T-helper 2 cell treated with Interferon-gamma antibody and Interleukin-4, amounts not matched to agents 5 μg/mL and 100 μg/mL, for 36 hours (primary cell): ENCODE data around the gene NTN4.

ENCODE experiments used
- DNase-seq: peaks from one replicate; pipeline ENCODE4 v3.0.0; 2021; ENCODE audit warnings: low spot score
- H3K27ac Mint-ChIP-seq: one replicate; pipeline ENCODE4 v1.8.0; 2021; ENCODE audit warnings: mild to moderate bottlenecking, mixed read lengths
- H3K27me3 Mint-ChIP-seq: one replicate; pipeline ENCODE4 v1.8.0; 2021; ENCODE audit warnings: low read depth, mixed read lengths
- H3K36me3 Mint-ChIP-seq: one replicate; pipeline ENCODE4 v1.8.0; 2021; ENCODE audit warnings: low read depth, mixed read lengths
- H3K4me1 Mint-ChIP-seq: one replicate; pipeline ENCODE4 v1.8.0; 2021; ENCODE audit warnings: low read depth, mixed read lengths
- H3K4me3 Mint-ChIP-seq: one replicate; pipeline ENCODE4 v1.8.0; 2022; ENCODE audit warnings: mild to moderate bottlenecking, moderate library complexity, mixed read lengths
- H3K9me3 Mint-ChIP-seq: one replicate; pipeline ENCODE4 v1.8.0; 2021; ENCODE audit warnings: mixed read lengths

NTN4 gene

GRCh38 chr12:95809000-95809680, 18.6 kb upstream of the NTN4 start:
- Mint-ChIP-seq H3K27me3 (peaks cover 36% of the 10 kb centered on the region), H3K4me3 (no peak overlapping the region), H3K36me3 (no peaks in the 10 kb centered on the region), H3K9me3 (no peaks in the 10 kb centered on the region), H3K27ac (no peak overlapping the region), H3K4me1 (no peaks in the 10 kb centered on the region)
- no peak for DNase-seq

GRCh38 chr12:95808146-95808545, 17.6 kb upstream of the NTN4 start:
- Mint-ChIP-seq H3K4me1 (no peaks in the 10 kb centered on the region), H3K27ac (no peak overlapping the region), H3K4me3 (no peak overlapping the region), H3K9me3 (no peaks in the 10 kb centered on the region), H3K36me3 (no peaks in the 10 kb centered on the region), H3K27me3 (peaks cover 39% of the 10 kb centered on the region)
- DNase-seq: no peak

GRCh38 chr12:95805864-95806671, 15.5 kb upstream of the NTN4 start:
- H3K27me3 Mint-ChIP-seq: peaks cover 33% of the 10 kb centered on the region
- H3K36me3 Mint-ChIP-seq: no peaks in the 10 kb centered on the region
- no peaks in the 10 kb centered on the region for H3K4me1 Mint-ChIP-seq
- H3K9me3 Mint-ChIP-seq: no peaks in the 10 kb centered on the region
- no peak overlapping the region for H3K27ac Mint-ChIP-seq
- no peak overlapping the region for H3K4me3 Mint-ChIP-seq
- DNase-seq: no peak

- Mint-ChIP-seq H3K4me1 (no peaks in the 10 kb centered on the region), H3K27me3 (peaks cover 23% of the 10 kb centered on the region), H3K27ac (no peak overlapping the region), H3K36me3 (no peaks in the 10 kb centered on the region), H3K9me3 (no peaks in the 10 kb centered on the region), H3K4me3 (no peak overlapping the region)
- DNase-seq: no peak
Measured at GRCh38 chr12:95804291-95804690, 13.7 kb upstream of the NTN4 start.

GRCh38 chr12:95803817-95804216, 13.3 kb upstream of the NTN4 start:
- no peaks in the 10 kb centered on the region for H3K36me3 Mint-ChIP-seq
- no peak overlapping the region for H3K4me3 Mint-ChIP-seq
- no peak overlapping the region for H3K27ac Mint-ChIP-seq
- no peaks in the 10 kb centered on the region for H3K9me3 Mint-ChIP-seq
- DNase-seq: no peak
- peaks cover 21% of the 10 kb centered on the region for H3K27me3 Mint-ChIP-seq
- H3K4me1 Mint-ChIP-seq: no peaks in the 10 kb centered on the region

GRCh38 chr12:95802482-95803270, 12.1 kb upstream of the NTN4 start:
- no peak for DNase-seq
- H3K9me3 Mint-ChIP-seq: no peaks in the 10 kb centered on the region
- H3K27ac Mint-ChIP-seq: no peak overlapping the region

GRCh38 chr12:95796982-95797289, 6.4 kb upstream of the NTN4 start:
- no peaks in the 10 kb centered on the region for H3K36me3 Mint-ChIP-seq
- H3K27me3 Mint-ChIP-seq: peaks cover 37% of the 10 kb centered on the region
- H3K4me3 Mint-ChIP-seq: no peak overlapping the region
- no peaks in the 10 kb centered on the region for H3K9me3 Mint-ChIP-seq
- DNase-seq: no peak
- no peak overlapping the region for H3K27ac Mint-ChIP-seq
- H3K4me1 Mint-ChIP-seq: no peaks in the 10 kb centered on the region

More at GRCh38 chr12:95802482-95803270, 12.1 kb upstream of the NTN4 start:
- peaks cover 16% of the 10 kb centered on the region for H3K27me3 Mint-ChIP-seq
- H3K4me1 Mint-ChIP-seq: no peaks in the 10 kb centered on the region
- no peak overlapping the region for H3K4me3 Mint-ChIP-seq
- H3K36me3 Mint-ChIP-seq: no peaks in the 10 kb centered on the region

GRCh38 chr12:95796225-95796981, 5.8 kb upstream of the NTN4 start:
- no peaks in the 10 kb centered on the region for H3K9me3 Mint-ChIP-seq
- no peak overlapping the region for H3K27ac Mint-ChIP-seq
- H3K4me1 Mint-ChIP-seq: no peaks in the 10 kb centered on the region
- no peak overlapping the region for H3K4me3 Mint-ChIP-seq
- no peaks in the 10 kb centered on the region for H3K36me3 Mint-ChIP-seq
- DNase-seq: no peak
- H3K27me3 Mint-ChIP-seq: peaks cover 42% of the 10 kb centered on the region

- peaks cover 79% of the 10 kb centered on the region for H3K27me3 Mint-ChIP-seq
- H3K4me3 Mint-ChIP-seq: peak overlapping the region; percentile 74
- no peaks in the 10 kb centered on the region for H3K9me3 Mint-ChIP-seq
- no peak overlapping the region for H3K27ac Mint-ChIP-seq
- no peaks in the 10 kb centered on the region for H3K36me3 Mint-ChIP-seq
- DNase-seq: peak; percentile 15
- H3K4me1 Mint-ChIP-seq: peaks cover 3% of the 10 kb centered on the region
Measured at GRCh38 chr12:95790917-95791849, 619 bp upstream of the NTN4 start.

- peak overlapping the region; percentile 52 for H3K4me3 Mint-ChIP-seq
- H3K9me3 Mint-ChIP-seq: no peaks in the 10 kb centered on the region
- H3K27me3 Mint-ChIP-seq: peaks cover 82% of the 10 kb centered on the region
- no peak overlapping the region for H3K27ac Mint-ChIP-seq
- peaks cover 3% of the 10 kb centered on the region for H3K4me1 Mint-ChIP-seq
- H3K36me3 Mint-ChIP-seq: no peaks in the 10 kb centered on the region
- no peak for DNase-seq
Measured at GRCh38 chr12:95789126-95790032, 1.2 kb downstream of the NTN4 start.

GRCh38 chr12:95788637-95789036, 1.9 kb downstream of the NTN4 start:
- no peaks in the 10 kb centered on the region for H3K36me3 Mint-ChIP-seq
- no peak overlapping the region for H3K4me3 Mint-ChIP-seq
- H3K4me1 Mint-ChIP-seq: peaks cover 3% of the 10 kb centered on the region
- H3K9me3 Mint-ChIP-seq: no peaks in the 10 kb centered on the region
- H3K27ac Mint-ChIP-seq: no peak overlapping the region
- DNase-seq: no peak
- H3K27me3 Mint-ChIP-seq: peaks cover 81% of the 10 kb centered on the region

- Mint-ChIP-seq H3K9me3 (no peaks in the 10 kb centered on the region), H3K4me3 (no peak overlapping the region), H3K4me1 (peaks cover 3% of the 10 kb centered on the region), H3K36me3 (no peaks in the 10 kb centered on the region), H3K27ac (no peak overlapping the region), H3K27me3 (peaks cover 75% of the 10 kb centered on the region)
- no peak for DNase-seq
Measured at GRCh38 chr12:95787274-95787818, 3.2 kb downstream of the NTN4 start.
